ENCODE data around the gene AP3D1.

DNA sequence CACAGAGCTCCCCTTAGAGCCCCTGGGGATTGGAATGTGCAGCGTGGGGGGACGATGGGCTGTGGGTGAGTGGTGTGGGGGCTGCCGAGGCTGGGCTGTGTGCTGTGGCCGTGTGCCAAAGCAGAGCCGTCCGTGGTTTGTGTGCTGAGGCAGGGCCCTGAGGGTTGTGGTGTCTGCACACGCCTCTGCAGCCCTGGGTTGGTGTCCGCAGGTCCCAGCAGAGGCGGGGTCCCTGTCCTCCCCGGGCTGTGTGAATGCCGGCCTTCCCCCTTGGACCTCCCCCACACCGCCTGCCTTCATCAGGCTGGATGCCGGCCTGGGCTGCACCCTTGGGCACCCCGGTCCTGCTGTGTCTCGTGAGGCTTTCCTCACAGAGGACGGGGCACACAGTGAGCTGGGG lies 38.5 kb upstream of the AP3D1 start:
- TF ChIP-seq, protein P1, sequence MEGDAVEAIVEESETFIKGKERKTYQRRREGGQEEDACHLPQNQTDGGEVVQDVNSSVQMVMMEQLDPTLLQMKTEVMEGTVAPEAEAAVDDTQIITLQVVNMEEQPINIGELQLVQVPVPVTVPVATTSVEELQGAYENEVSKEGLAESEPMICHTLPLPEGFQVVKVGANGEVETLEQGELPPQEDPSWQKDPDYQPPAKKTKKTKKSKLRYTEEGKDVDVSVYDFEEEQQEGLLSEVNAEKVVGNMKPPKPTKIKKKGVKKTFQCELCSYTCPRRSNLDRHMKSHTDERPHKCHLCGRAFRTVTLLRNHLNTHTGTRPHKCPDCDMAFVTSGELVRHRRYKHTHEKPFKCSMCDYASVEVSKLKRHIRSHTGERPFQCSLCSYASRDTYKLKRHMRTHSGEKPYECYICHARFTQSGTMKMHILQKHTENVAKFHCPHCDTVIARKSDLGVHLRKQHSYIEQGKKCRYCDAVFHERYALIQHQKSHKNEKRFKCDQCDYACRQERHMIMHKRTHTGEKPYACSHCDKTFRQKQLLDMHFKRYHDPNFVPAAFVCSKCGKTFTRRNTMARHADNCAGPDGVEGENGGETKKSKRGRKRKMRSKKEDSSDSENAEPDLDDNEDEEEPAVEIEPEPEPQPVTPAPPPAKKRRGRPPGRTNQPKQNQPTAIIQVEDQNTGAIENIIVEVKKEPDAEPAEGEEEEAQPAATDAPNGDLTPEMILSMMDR (IDR thresholded peaks at IDR 0.05), result no peak
- TF ChIP-seq POLR2A (IDR thresholded peaks at IDR 0.05), result no peak
